SHP77 treated with DMSO at 0.1 percent for 48 hours (cell line): ENCODE results near the gene PLGRKT.
"Not testable (repeated sequence)": the region's sequence is repeated elsewhere in the genome, so short reads cannot be mapped to it uniquely, and the experiment has no call there.

ENCODE experiments used
- DNase-seq: peaks from one replicate; lab custom pipeline; 2025; lab: John Stamatoyannopoulos, UW

Gene PLGRKT, protein sequence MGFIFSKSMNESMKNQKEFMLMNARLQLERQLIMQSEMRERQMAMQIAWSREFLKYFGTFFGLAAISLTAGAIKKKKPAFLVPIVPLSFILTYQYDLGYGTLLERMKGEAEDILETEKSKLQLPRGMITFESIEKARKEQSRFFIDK

DNA sequence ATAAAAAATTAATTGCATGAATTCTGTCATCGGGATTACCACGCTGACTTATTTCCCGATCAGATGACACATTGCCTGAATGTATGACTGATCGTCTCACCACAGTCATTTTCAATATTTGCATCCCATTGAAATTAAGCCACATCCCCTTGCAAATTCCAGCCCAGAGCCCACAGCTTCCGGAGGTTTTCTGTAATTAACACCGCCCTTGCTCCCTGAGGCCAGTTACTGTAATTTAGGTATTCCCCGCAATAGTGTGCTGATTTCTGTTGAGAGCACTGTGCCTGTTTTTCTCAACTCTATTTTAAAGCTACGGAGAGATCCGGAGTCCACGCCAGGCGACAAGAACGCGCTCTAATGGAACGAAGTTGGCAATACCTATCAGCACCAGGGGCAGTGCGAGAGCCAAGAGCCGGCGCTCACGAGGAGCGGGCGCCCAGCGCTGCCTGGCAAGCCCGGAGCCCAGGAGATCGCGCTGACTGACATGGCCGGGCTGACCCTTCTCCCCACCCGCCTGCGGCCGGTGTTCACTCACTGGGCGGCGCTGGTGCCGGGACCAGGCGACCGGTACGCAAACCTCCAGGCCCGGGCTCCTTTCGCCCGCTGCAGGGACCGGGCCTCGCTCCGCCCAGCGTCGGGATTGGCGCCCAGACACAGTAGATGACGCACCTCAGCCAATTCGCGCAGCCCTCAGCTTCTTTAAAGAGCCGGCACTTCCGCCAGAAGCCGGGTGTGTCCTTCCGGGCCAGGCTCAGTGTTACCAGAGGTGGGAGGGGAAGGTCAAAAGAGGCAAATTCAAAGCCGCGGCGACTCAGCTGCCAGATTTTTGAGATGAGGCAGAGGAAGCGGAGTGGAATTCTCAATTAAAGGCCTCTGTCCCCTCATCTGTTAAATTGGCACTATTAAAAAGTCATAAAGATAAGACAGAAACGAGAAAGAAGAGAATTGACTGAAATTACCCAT is at the start of gene PLGRKT:
PLGRKT (minus strand) TSS at position 672 of the 963 bp plus-strand sequence. CDS start 5,948 bp downstream, outside the sequence.
- DNase-seq: peak; percentile 60

DNA sequence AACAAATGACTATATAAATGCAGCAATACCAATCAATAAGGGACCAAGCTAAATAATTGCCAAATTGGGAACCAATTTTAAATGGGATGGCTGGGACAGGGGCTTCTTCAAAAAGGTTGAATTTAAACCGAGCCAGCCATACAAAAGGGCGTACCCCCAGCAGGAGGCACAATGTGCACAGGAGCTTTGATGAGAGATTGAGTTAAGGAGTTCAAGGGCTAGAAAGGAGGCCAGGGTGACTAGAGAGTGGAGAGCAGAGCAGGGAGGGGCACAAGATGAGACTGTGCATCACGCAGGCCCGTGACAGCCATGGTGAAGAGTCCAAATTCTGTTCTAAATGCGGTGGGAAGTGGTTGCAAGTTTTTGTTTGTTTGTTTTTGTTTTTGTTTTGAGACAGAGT is 49.3 kb upstream of the PLGRKT start:
- DNase-seq: no peak

DNA sequence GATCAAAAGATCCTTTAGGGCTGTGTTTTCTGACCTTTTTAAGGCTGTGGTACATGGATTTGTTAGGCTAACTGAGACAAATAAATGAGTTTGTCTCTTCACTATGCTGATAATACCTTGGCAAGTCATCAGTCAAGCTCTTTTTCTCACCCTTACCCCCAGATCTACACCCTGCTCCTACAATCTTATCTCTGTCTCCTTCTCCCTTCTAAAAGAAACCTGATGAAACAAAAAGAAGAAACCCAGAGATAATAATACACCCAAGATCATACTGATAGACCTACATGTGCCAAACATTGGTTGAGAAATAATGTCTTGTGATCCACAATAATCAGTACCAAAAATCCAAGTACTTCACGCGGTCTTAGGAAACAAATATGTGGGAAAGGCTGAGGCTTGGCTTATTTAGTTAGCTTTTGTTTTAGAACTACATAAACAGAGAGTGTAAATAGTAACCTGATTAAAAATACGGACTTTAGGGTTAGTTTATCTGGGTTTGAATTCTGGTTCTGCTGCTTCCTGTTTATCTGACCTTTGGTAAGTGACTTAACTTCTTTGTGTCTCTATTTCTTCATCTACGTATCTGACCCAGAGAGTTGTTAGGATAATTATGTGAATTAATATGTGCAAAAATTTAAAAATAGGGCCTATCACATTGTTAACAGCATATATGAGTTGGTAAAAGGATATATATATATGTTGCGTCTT is 47.8 kb upstream of the PLGRKT start:
- DNase-seq: no peak

DNA sequence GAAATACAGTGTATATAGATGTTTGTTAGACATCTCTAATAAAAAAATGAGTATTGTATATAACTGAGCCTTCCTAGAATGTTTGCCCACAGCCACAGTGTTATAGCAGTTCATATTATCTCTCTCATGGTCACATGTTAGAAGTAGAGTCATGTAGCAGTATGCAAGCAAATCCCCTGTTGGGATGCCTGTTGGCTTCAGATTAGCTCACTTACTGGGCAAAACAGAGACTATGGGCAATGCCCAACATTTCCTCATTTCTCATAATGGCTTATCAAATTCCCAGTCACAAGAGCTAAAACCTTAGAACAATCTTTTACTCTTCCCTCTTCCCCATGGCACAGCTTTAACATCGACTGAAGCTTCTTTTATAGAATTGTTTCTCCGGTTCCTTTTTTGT is 45.6 kb upstream of the PLGRKT start:
- no peak for DNase-seq

DNA sequence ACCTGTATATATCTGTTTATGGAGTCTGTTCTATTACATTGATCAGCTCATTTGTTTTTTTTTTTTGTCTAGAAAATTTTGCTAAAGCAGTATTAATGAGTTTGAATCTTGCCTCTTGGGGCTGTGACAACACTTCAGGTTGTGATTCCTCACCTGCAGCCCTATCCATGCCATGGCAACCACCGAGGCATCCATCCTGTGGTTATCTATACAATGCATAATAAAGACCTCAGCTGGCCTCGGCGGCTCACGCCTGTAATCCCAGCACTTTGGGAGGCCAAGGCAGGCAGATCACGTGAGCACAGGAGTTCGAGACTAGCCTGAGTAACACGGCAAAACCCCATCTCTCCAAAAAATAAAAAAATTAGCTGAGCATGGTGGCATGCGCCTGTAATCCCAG is 44.5 kb upstream of the PLGRKT start:
- no peak for DNase-seq

DNA sequence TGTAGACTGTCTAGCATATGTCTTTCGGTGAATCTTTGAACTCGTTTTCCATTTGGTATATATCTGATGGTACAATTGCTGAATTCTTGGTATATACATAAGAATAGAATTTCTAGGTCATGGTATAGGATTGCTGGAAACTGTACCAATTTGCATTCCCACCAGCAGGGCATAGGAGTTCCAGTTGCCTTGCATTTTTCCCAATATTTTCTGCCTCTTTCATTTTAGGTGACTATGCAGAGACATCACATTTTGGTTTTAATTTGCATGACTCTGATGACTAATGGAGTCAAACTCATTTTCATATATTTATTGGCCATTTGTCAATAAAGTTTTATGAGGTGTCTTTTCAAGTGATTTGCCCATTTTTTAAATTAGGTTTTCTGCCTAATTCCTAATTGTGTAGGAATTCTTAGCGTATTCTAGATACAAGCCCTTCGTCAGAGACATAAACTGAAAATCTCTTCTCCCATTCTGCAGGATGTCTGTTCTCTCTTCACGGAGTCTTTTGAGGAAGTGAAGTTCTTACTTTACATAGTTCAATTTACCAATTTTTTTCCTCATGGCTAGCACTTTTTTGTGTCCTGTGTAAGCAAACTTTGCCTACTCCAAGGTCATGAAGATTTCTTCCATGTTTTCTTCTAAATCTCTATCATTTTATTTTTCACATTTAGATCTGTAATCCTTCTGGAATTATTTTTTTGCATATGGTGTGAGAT is 43.8 kb upstream of the PLGRKT start:
- DNase-seq: no peak

DNA sequence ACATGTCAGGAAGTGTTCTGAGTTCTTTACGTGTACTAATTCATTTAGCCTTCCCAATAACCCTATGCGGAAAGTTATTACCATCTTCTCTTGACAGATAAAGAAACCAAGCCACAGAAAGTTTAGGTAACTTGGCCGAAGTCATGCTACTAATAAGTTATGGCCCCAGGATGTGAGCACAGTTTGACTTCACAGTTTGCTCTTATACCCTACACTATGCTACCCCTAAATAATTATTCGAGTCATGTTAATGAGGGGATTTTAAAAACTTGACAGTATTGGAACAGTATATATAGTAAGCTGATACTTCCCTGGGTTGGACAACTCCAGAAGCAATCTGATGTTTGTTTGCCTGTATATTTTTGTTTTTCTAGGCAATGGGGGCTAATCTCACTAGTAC is 43.2 kb upstream of the PLGRKT start:
- no peak for DNase-seq

DNA sequence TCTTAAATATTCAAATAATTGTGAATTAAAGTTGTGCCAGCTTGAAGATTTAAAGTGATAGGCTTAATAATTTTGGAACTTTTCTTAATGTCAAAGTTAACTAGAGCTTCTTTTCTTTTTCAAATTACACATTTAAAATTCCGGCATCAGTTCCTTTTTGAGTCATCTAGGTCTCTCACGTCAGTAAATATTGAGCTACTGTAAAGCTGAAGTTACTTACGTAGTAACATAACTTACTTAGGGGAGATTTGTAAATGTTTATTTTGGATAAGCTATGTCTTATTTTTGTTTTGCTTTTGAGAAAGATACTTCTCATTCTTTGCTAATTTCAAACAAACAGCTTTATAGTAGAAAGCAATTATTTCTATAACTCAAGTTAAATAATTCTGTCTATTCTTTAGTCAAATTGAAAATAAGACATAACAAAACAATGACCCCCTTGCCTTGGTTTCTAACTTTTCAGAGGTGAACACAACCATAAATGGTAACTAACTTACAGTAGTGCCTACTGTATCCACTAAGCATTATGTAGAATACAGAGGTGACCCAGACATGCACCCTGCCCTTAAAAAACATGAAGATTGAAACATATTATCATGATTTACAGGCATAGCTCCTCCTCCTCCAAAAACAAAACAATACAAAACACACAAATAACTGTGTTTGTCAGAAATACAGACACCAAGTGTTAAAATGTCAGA is 42.4 kb upstream of the PLGRKT start:
- no peak for DNase-seq

DNA sequence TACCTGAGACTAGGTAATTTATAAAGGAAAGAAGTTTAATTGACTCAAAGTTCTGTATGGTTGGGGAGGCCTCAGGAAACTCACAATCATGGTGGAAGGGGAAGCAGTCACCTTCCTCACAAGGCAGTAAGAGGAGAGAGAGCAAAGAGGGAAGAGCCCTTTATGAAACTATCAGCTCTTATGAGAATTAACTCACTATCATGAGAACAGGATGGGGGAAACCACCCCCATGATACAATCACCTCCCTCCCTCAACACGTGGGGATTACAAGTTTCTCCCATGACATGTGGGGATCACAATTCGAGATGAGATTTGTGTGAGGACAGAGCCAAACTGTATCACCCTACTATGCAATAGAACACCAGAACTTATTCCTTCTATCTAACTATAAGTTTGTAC is 40.5 kb upstream of the PLGRKT start:
- no peak for DNase-seq

DNA sequence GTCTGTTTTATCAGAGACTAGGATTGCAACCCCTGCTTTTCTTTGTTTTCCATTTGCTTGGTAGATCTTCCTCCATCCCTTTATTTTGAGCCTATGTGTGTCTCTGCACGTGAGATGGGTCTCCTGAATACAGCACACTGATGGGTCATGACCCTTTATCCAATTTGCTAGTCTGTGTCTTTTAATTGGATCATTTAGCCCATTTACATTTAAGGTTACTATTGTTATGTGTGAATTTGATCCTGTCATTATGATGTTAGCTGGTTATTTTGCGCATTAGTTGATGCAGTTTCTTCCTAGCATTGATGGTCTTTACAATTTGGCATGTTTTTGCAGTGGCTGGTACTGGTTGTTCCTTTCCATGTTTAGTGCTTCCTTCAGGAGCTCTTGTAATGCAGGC is 37.9 kb upstream of the PLGRKT start:
- DNase-seq: not testable (repeated sequence)

DNA sequence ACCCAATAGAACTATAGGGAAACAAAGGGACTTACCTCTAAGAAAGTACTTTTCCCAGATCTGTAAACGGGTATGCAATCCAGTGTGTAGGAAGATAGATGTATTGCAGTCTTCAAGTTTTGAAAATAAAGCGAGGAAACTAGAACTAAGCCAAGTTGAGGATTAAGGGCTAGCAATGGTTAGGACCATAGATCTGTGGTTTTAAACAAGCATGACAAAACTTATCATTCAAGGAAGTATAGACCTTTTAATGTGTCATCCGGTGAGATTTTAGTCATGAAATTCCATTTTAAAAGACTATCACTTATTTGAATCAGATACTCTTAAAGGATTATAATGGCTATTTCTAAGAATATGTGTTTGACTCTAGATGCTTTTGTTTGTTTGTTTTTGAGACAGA is 33.1 kb upstream of the PLGRKT start:
- DNase-seq: no peak

DNA sequence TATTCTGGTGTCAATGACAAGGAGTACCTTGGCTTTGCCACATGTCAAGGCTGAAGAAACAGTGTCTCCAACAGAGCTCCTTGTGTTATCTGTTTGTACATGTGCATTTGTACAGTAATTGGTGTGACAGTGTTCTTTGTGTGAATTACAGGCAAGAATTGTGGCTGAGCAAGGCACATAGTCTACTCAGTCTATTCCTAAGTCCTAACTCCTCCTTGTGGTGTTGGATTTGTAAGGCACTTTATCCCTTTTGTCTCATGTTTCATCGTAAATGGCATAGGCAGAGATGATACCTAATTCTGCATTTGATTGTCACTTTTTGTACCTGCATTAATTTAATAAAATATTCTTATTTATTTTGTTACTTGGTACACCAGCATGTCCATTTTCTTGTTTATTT is 32.4 kb upstream of the PLGRKT start:
- no peak for DNase-seq

DNA sequence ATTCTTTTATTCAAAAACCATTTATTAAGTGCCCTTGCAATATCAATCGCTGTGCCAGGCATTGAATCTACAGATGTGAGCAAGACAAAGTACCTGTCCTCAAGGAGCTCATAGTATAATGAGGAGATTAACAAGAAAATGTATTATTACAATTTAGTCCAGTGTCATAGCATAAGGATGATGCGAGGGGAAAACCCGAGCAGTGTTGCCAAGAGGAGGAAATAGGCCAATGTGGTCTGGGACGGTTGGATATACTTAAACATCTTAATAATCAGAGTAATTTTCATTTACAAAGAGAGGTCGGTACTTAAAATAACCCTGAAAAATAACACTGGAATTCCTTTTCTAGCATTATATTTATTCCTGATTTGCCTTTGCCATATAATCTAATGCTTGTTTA is 31.1 kb upstream of the PLGRKT start:
- no peak for DNase-seq

DNA sequence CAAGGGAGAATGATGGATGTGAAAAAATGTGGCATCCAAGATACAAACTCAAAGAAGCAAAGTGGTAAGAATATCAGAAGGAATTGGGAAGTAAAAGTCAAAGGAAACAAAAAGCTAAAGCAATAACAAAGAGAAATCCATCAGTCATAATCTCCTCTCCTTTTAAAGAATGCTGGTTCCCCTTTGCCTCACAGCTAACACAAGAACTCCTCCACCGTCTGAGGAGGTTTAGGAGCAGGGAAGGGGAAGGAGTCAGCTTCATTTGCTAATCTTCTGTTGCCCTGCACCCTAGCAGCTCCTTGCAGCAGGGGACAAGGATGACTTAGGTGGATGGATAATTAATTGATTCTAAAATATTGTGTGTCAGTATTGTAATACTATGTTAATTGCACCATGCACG is 29.0 kb upstream of the PLGRKT start:
- DNase-seq: no peak

DNA sequence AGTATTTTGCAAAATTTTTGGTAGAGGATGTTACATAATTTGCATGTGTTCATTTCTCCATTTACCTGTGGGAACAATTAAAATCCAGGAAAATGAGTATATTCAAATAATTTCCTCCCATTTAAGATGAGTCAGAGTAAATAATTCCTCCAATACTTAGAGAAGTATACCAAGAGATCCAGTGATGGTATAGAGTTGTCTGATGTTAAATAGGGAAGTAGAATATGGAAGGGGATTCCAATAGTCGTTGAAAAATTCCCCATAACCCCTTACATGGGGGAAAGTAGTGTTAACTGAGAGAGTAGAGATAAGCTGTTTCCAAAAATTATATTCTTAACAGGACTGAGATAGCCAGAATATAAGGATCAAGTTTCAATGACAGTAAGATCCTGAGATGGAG is 28.3 kb upstream of the PLGRKT start:
- no peak for DNase-seq

DNA sequence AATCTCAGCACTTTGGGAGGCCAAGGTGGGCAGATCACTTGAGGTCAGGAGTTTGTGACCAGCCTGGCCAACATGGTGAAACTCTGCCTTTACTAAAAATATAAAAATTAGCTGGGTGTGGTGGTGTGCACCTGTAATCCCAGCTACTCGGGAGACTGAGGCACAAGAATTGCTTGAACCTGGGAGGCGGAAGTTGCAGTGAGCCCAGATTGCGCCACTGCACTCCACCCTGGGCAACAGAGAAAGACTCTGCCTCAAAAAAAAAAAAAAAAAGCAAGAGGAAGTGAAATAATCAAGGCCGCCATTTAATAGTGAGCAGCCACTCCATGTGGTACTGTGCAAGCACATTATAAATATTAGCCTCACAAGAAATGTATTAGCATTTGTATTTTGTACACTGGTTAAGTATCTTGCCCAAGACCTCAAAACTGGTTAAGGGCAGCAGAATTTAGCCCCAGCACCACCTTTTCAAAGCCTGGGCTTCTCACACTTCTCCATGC is 27.2 kb upstream of the PLGRKT start:
- DNase-seq: not testable (repeated sequence)

DNA sequence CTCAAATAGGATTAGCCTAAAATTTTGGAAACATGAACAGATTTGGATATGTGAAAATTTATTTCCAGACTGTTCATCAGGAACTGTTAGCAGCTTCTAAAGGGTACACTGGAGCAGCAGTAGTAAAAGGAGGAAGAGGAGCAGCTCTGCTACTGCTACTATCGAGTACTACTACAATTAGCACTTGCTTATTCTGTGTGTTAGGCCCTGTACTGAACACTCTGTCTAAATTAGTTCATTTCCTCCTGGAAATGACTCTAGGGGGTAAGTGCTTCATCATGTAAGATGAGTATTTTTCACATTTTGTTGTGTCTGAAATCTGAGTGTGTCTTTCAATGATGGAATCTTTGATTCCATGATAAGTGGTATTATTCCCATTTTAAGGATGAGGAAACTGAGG is 22.4 kb upstream of the PLGRKT start:
- no peak for DNase-seq

DNA sequence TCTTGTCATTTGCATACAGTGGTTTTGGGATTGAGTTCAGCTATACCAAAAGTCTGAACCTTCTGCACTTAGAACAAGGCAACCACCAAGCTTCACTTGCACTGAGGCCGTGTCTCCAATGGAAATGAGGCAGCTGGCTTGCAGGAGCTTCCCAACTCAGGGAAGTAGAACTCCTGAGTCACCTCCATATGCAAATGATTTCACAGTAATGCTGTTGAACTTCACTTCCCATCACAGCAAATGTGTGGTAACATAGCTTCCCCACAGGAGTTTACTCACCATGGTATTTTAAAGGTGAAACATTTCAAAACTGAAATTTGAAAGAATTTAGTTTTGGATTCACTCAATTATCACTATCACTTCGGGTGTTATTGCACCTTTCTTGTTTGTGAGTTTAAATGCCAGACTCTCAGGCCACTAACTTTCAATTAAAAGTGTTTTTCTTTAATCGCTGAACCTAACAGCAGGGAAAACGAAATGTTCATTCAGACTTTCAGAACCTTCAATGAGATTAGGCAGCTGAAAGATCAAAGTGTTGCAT is 21.6 kb upstream of the PLGRKT start:
- DNase-seq: no peak

DNA sequence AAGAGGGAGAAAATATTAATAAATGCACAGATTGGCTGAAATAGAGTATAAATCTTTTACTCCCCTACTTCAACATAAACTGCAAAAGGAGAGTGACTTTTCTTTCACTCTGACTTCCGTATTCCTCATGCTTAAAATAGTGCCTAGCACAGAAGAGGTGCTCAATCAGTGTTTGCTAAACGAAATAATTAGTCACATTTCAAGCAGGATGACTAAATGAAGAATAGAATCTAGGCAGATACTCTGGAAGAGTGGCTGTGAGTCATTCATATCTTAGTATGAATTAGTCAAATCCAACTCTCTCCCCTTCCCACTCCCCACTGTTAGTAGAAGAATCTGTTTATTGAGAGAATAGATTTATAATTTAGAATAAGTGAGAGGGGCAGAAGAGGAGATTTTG is 17.5 kb upstream of the PLGRKT start:
- DNase-seq: no peak

DNA sequence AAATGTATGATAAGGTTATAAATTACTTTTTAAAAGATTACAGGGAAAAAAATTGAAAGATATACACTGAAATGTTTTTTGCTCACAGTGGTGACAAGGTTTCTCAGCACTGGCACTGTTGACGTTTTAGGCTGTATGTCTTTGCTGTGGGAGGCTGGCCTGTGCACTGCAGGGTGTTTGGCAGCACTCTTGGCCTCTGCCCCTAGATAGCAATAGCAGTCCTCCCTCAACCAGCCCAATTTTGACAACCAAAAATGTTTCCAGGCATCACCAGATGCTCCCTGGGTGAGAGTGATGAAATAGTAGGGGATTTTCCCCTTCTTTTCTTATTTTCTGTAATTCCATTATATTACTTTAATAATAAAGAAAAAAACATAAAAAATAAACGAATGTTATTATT is 15.9 kb upstream of the PLGRKT start:
- no peak for DNase-seq

DNA sequence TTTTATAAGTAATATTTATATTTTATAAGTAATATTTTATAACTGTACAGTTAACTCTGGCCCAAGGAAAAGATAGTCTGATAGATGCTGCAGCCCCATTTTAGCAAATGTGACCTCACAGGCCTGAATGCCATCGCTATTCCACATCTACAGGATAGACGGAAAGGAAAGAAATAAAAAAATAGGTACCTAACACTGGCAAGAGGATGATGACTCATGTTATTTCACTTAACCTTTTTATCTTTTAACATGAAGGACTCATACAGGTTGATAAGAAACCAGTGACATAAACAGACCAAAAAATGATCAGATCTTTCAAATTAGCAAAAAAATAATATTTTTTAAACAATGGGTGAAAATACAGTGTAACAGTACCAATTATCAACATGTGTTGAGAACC is 15.3 kb upstream of the PLGRKT start:
- no peak for DNase-seq
